Measurements from ENCODE around the gene TCN2.
"Not testable (repeated sequence)": the region's sequence is repeated elsewhere in the genome, so short reads cannot be mapped to it uniquely, and the experiment has no call there.

The TCN2 gene

GRCh38 chr22:30580896-30581295 is 26.1 kb upstream of the TCN2 start:
- DNase-seq: no peak

- DNase-seq: no peak
These were observed 24.9 kb upstream of the TCN2 start for GRCh38 chr22:30582051-30582450.

- DNase-seq: no peak
These were observed 24.0 kb upstream of the TCN2 start for GRCh38 chr22:30582788-30583545.

- DNase-seq: no peak
These were observed 22.5 kb upstream of the TCN2 start for GRCh38 chr22:30584441-30584840.

GRCh38 chr22:30586414-30586813 is 20.6 kb upstream of the TCN2 start:
- no peak for DNase-seq

- no peak for DNase-seq
These were observed 15.8 kb upstream of the TCN2 start for GRCh38 chr22:30591191-30591587.

- peak; percentile 95 for DNase-seq
These were observed 15.2 kb upstream of the TCN2 start, which contains the start of gene PES1 for GRCh38 chr22:30591588-30592359. Gene PES1, minus strand, starts transcription at chr22:30591910. Its CDS starts 77 bp downstream, at chr22:30591833.

- DNase-seq: not testable (repeated sequence)
These were observed 14.6 kb upstream of the TCN2 start for GRCh38 chr22:30592360-30592713.

- DNase-seq: no peak
These were observed 10.8 kb upstream of the TCN2 start for GRCh38 chr22:30596199-30596598.

- no peak for DNase-seq
These were observed 10.1 kb upstream of the TCN2 start for GRCh38 chr22:30596886-30597285.

GRCh38 chr22:30598986-30599385 is 8.0 kb upstream of the TCN2 start:
- no peak for DNase-seq

- DNase-seq: no peak
These were observed 6.1 kb upstream of the TCN2 start for GRCh38 chr22:30600921-30601320.

GRCh38 chr22:30601464-30601863 is 5.5 kb upstream of the TCN2 start:
- DNase-seq: no peak

- peak; percentile 20 for DNase-seq
These were observed 4.9 kb upstream of the TCN2 start for GRCh38 chr22:30602049-30602448.

- DNase-seq: no peak
These were observed 3.2 kb upstream of the TCN2 start for GRCh38 chr22:30603801-30604200.

GRCh38 chr22:30604723-30605122 is 2.3 kb upstream of the TCN2 start:
- DNase-seq: no peak

- no peak for DNase-seq
These were observed 1.4 kb upstream of the TCN2 start for GRCh38 chr22:30605449-30606110.

GRCh38 chr22:30607300-30607930 is 441 bp downstream of the TCN2 start:
- no peak for DNase-seq

- no peak for DNase-seq
These were observed 965 bp downstream of the TCN2 start for GRCh38 chr22:30607939-30608338.

- DNase-seq: no peak
These were observed 2.5 kb downstream of the TCN2 start for GRCh38 chr22:30609260-30610185.

- DNase-seq: no peak
These were observed 3.3 kb downstream of the TCN2 start for GRCh38 chr22:30610299-30610698.

GRCh38 chr22:30611197-30611596 is 4.2 kb downstream of the TCN2 start:
- no peak for DNase-seq

Measured in NCI-H1436 treated with DMSO at 0.1 percent for 48 hours (cell line).